K562 (cell line): ENCODE results near the gene SRGAP2B. TPM values are rescaled to one million over a fixed set of nuclear protein-coding genes. Genes with fewer than 3 reads are reported as not detected.
A peak's percentile ranks its signal among the peaks of the same experiment; 100 is the strongest.
"Not testable (repeated sequence)": the region's sequence is repeated elsewhere in the genome, so short reads cannot be mapped to it uniquely, and the experiment has no call there.

Experiments used
- ATAC-seq: fragments of 200-7000 bp; cut with Tn5 transposase; 3 replicates; pipeline ENCODE4 v1.9.1; 2020; ENCODE audit warnings: moderate library complexity
- BruUV-seq: library from RNA; stranded (reverse); fragments of 400-500 nt; replicated peaks from 2 replicates; lab custom pipeline; 2021; lab: Mats Ljungman, UMichigan
- CTCF ChIA-PET: fragments of 300-600 bp; formaldehyde crosslinking; extraction: SDS; loops from one replicate; lab custom pipeline; 2021; ENCODE audit warnings: low intra/inter-chr PET ratio; lab: Yijun Ruan, JAX
- POLR2A ChIA-PET: fragments of 300-600, 350-650 bp; sonication (Branson Sonifier 250); formaldehyde crosslinking; extraction: SDS; loops from one replicate; lab custom pipeline; 2021; ENCODE audit warnings: antibody characterized with exemption, inconsistent platforms; lab: Yijun Ruan, JAX
- DNase-seq, 4 experiments: peaks; one replicate each; pipeline versions ENCODE4 v3.0.0 to v3.0.0-alpha.2; 2011 to 2018; ENCODE audit warnings: low spot score in 3 of 4, mixed read lengths in 3 of 4; ENCODE audit errors: extremely low read depth in 1 of 4
- FAIRE-seq: peaks from 2 replicates; lab custom pipeline; 2011; peaks lifted over from hg19 to GRCh38; lab: Jason Lieb, UNC
- H2AFZ ChIP-seq: 2 replicates; pipeline ENCODE4 v1.6.0; 2011; ENCODE audit warnings: low read depth, low read length, control low read depth, inconsistent platforms
- H3K27ac ChIP-seq: fragments of 200-600 bp; 3 replicates; pipeline ENCODE4 v1.8.0; 2011; ENCODE audit warnings: low read depth, mild to moderate bottlenecking, control low read depth, inconsistent platforms, low read length, moderate library complexity, mixed read lengths; ENCODE audit errors: extremely low read depth
- H3K27me3 ChIP-seq, 2 experiments: fragments of 300-600 bp in 1 of 2; 2 replicates in 1 of 2; 3 replicates in 1 of 2; pipeline versions ENCODE4 v1.6.0 to v1.8.0; 2011; ENCODE audit warnings: inconsistent platforms in 2 of 2, low read length in 2 of 2, mild to moderate bottlenecking in 1 of 2, mixed read lengths in 1 of 2, moderate library complexity in 1 of 2; ENCODE audit not compliant: control insufficient read depth in 2 of 2, insufficient read depth in 2 of 2
- H3K36me3 ChIP-seq: fragments of 300-600 bp; 3 replicates; pipeline ENCODE4 v1.8.0; 2011; ENCODE audit warnings: mild to moderate bottlenecking, low read length, inconsistent platforms; ENCODE audit not compliant: control insufficient read depth, insufficient read depth
- H3K4me1 ChIP-seq, 2 experiments: fragments of 200-600 bp in 1 of 2; replicated peaks in 1 of 2; 2 replicates in 1 of 2; 3 replicates in 1 of 2; pipeline versions ENCODE4 v1.5.1 to v1.8.0; 2011; ENCODE audit warnings: inconsistent platforms in 2 of 2, low read length in 2 of 2, mild to moderate bottlenecking in 1 of 2, mixed read lengths in 1 of 2, moderate library complexity in 1 of 2; ENCODE audit not compliant: control insufficient read depth in 2 of 2, insufficient read depth in 2 of 2
- H3K4me2 ChIP-seq: 2 replicates; pipeline ENCODE4 v1.6.1; 2011; ENCODE audit warnings: low read length, control low read depth, inconsistent platforms, mixed read lengths; ENCODE audit not compliant: insufficient read depth
- H3K4me3 ChIP-seq: fragments of 200-600 bp; sonication (generic), shearing (Covaris generic); 2 replicates; pipeline ENCODE4 v1.5.1; 2016; ENCODE audit warnings: control low read depth, inconsistent platforms
- H3K79me2 ChIP-seq: fragments of 200-600 bp; 3 replicates; pipeline ENCODE4 v1.8.0; 2011; ENCODE audit warnings: low read length, inconsistent platforms; ENCODE audit not compliant: control insufficient read depth, insufficient read depth
- H3K9ac ChIP-seq, 2 experiments: 2 replicates each; pipeline versions ENCODE4 v1.6.0 to v1.6.1; 2011; ENCODE audit warnings: low read depth in 2 of 2, low read length in 2 of 2, control low read depth in 1 of 2, inconsistent platforms in 1 of 2, mild to moderate bottlenecking in 1 of 2, mixed read lengths in 1 of 2; ENCODE audit not compliant: insufficient read depth in 1 of 2
- H3K9me1 ChIP-seq: one replicate; pipeline ENCODE4 v1.6.0; 2011; ENCODE audit warnings: inconsistent platforms, mild to moderate bottlenecking, low read length, moderate library complexity; ENCODE audit not compliant: control insufficient read depth, insufficient read depth
- H3K9me3 ChIP-seq: replicated peaks from 2 replicates; pipeline ENCODE4 v1.5.1; 2011; ENCODE audit warnings: low read depth, low read length, inconsistent platforms; ENCODE audit not compliant: control insufficient read depth, insufficient read depth
- H4K20me1 ChIP-seq: replicated peaks from 2 replicates; pipeline ENCODE4 v1.6.1; 2011; ENCODE audit warnings: low read length, inconsistent platforms, mixed read lengths; ENCODE audit not compliant: control insufficient read depth, insufficient read depth
- WGBS: fragments of 100-300 bp; shearing (Covaris generic); methylation state at CpG from one replicate; pipeline ENCODE4 v1.1.6; 2016; ENCODE audit warnings: low coverage, mixed read lengths; ENCODE audit not compliant: insufficient coverage; ENCODE audit errors: missing lambda C conversion rate; 5-methylcytosine and 5-hydroxymethylcytosine counted together
- in situ Hi-C: fragments of 300-500 bp; cut with MboI; formaldehyde crosslinking; loops from 4 replicates; pipeline ENCODE4 v1.15.0; 2018; ENCODE audit warnings: inconsistent platforms, mixed read lengths
- intact Hi-C: fragments of 100-400 bp; cut with micrococcal nuclease; formaldehyde crosslinking; loops from 2 replicates; pipeline ENCODE4 v1.14.2; 2022
- polyA plus RNA-seq, 8 experiments: library from polyadenylated mRNA; depleted of rRNA in 4 of 8; stranded (reverse) in 5 of 8; unstranded in 3 of 8; fragments of >200 nt; fragmentation: Nextera tagmentation in 2 of 8; fragmentation: Illumina TruSeq in 1 of 8; extraction: Ambion mirVana in 2 of 8; extraction: Trizol in 1 of 8; gene quantifications; 2 replicates each; pipeline versions ENCODE4 v1.2.1 to v1.2.3, GENCODE V29; 2011 to 2014; ENCODE audit warnings: inconsistent platforms in 1 of 8, missing spikeins in 1 of 8
- total RNA-seq, 7 experiments: library from RNA; depleted of rRNA in 6 of 7; stranded (reverse); fragments of >200 nt in 6 of 7; fragmentation: Illumina TruSeq in 2 of 7; extraction: Trizol in 2 of 7; gene quantifications; 2 replicates each; pipeline versions ENCODE4 v1.2.1 to v1.2.3, GENCODE V29; 2011 to 2021; ENCODE audit warnings: low replicate concordance in 1 of 7

Gene SRGAP2B
- total and polyA plus RNA-seq, 9 of the 15 experiments (the other 6 are each of a cell fraction or from before 2014, with no cell fraction given), result 2.5 to 17.6 (median 4.0) TPM

DNA sequence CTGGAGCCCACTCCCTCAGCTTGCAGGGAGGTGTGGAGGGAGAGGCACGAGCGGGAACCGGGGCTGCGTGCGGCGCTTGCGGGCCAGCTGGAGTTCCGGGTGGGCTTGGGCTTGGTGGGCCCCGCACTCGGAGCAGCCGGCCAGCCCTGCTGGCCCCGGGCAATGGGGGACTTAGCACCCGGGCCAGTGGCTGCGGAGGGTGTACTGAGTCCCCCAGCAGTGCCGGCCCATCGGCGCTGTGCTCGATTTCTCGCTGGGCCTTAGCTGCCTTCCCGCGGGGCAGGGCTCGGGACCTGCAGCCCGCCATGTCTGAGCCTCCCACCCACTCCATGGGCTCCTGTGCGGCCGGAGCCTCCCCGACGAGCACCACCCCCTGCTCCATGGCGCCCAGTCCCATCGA, 104.5 kb downstream of the SRGAP2B start:
- H4K20me1 ChIP-seq, H3K4me3 ChIP-seq, H3K36me3 ChIP-seq, in situ Hi-C loops, H3K9me1 ChIP-seq, H3K9me3 ChIP-seq, DNase-seq, intact Hi-C loops, H2AFZ ChIP-seq, H3K4me2 ChIP-seq, ATAC-seq, CTCF ChIA-PET, FAIRE-seq, H3K27me3 ChIP-seq, H3K27ac ChIP-seq, H3K79me2 ChIP-seq, H3K4me1 ChIP-seq, BruUV-seq, H3K9ac ChIP-seq, POLR2A ChIA-PET: not testable (repeated sequence)
- 95% methylated on average over 8 of the region's 29 CpGs for WGBS

GRCh38 chr1:144987131-144987530, 108.0 kb downstream of the SRGAP2B start:
- H2AFZ ChIP-seq, H4K20me1 ChIP-seq, H3K9me1 ChIP-seq, intact Hi-C loops, H3K4me3 ChIP-seq, H3K4me1 ChIP-seq, DNase-seq, H3K27me3 ChIP-seq, H3K4me2 ChIP-seq, H3K9me3 ChIP-seq, H3K36me3 ChIP-seq, H3K79me2 ChIP-seq, FAIRE-seq, BruUV-seq, in situ Hi-C loops, H3K9ac ChIP-seq, H3K27ac ChIP-seq, CTCF ChIA-PET, POLR2A ChIA-PET: not testable (repeated sequence)
- peak; percentile 70 for ATAC-seq
- WGBS, result no CpG with 5 or more reads among the region's 2 CpGs

GRCh38 chr1:144986171-144986860, 108.8 kb downstream of the SRGAP2B start:
- H3K9me3 ChIP-seq, H3K4me3 ChIP-seq, H3K4me2 ChIP-seq, CTCF ChIA-PET, H3K9ac ChIP-seq, H3K27me3 ChIP-seq, H3K9me1 ChIP-seq, H4K20me1 ChIP-seq, ATAC-seq, H3K27ac ChIP-seq, intact Hi-C loops, in situ Hi-C loops, H3K36me3 ChIP-seq, DNase-seq, POLR2A ChIA-PET, BruUV-seq, H2AFZ ChIP-seq, H3K79me2 ChIP-seq, FAIRE-seq, H3K4me1 ChIP-seq: not testable (repeated sequence)
- WGBS, result 50% methylated on average over 1 of the region's 7 CpGs
